ENCODE data around the gene PERM1. TPM values are rescaled to one million over a fixed set of nuclear protein-coding genes. Genes with fewer than 3 reads are reported as not detected.

Gene PERM1
- total RNA-seq, 1 experiment from 2014 or later, result not detected

DNA sequence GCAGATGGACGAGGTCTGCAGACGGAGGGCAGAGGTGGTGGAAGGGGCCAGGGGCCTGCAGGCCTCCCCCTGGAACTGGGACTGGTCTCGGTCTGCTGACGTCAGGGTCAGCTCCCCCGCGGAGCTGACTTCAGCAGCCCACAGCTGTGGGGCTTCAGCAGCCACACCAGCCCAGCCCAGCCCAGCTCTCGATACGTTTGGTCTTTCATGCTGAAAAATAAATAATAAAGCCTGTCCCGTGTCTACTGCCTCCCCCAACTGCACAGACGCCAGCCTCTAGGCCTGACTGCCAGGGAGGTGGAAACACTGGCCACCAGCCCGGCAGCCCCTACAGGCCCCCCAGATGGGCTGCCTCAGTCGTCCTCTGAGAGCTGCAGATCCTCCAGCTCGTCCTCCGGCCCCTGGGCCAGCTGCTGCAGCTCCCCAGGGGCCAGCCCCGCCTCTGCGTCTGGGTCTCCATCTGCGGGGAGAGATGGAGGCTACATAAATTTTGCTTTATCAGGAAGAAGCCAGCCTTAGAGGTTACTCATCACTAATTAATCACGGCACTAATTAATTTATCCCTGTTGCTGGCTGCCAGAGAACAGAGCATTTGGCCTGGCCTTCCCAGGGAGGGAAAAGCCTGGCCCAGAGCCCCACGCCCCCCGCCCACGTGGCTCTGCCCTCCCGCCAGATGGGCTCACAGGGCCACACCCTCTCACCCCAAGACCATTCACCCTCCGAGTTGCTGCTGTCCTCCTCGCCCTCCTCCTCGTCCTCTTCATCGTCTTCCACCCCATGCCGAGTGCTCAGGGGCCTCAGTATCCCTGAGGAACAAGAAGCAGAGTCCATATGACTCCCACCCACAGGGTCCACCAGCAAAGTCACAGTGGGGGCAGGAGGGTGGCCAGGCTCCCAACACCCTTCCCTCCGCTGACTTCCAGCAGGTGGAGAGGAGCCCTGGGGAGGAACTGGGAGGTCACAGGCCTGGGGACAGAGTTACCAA lies 37.3 kb downstream of the PERM1 start:
- intact Hi-C loops (cut with micrococcal nuclease; ENCODE audit: unreplicated experiment), result no loop called here
- TSS peak; percentile 71 for BruUV-seq (replicated peaks)
- Mint-ChIP-seq H3K4me3 (ENCODE audit: low read depth, unreplicated experiment) (no peak overlapping the region), H3K36me3 (ENCODE audit: insufficient read depth, unreplicated experiment) (peaks cover 28% of the 10 kb centered on the region), H3K4me1 (ENCODE audit: low read depth, unreplicated experiment) (no peaks in the 10 kb centered on the region), H3K9me3 (ENCODE audit: low read depth, unreplicated experiment) (no peaks in the 10 kb centered on the region), H3K27ac (ENCODE audit: unreplicated experiment) (no peak overlapping the region), H3K27me3 (ENCODE audit: unreplicated experiment) (peaks cover 9% of the 10 kb centered on the region)
- TF ChIP-seq, protein P1, sequence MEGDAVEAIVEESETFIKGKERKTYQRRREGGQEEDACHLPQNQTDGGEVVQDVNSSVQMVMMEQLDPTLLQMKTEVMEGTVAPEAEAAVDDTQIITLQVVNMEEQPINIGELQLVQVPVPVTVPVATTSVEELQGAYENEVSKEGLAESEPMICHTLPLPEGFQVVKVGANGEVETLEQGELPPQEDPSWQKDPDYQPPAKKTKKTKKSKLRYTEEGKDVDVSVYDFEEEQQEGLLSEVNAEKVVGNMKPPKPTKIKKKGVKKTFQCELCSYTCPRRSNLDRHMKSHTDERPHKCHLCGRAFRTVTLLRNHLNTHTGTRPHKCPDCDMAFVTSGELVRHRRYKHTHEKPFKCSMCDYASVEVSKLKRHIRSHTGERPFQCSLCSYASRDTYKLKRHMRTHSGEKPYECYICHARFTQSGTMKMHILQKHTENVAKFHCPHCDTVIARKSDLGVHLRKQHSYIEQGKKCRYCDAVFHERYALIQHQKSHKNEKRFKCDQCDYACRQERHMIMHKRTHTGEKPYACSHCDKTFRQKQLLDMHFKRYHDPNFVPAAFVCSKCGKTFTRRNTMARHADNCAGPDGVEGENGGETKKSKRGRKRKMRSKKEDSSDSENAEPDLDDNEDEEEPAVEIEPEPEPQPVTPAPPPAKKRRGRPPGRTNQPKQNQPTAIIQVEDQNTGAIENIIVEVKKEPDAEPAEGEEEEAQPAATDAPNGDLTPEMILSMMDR (IDR thresholded peaks at IDR 0.05; ENCODE audit: unreplicated experiment), result no peak
- no peak for DNase-seq
- CTCF ChIA-PET, result no interaction called here

DNA sequence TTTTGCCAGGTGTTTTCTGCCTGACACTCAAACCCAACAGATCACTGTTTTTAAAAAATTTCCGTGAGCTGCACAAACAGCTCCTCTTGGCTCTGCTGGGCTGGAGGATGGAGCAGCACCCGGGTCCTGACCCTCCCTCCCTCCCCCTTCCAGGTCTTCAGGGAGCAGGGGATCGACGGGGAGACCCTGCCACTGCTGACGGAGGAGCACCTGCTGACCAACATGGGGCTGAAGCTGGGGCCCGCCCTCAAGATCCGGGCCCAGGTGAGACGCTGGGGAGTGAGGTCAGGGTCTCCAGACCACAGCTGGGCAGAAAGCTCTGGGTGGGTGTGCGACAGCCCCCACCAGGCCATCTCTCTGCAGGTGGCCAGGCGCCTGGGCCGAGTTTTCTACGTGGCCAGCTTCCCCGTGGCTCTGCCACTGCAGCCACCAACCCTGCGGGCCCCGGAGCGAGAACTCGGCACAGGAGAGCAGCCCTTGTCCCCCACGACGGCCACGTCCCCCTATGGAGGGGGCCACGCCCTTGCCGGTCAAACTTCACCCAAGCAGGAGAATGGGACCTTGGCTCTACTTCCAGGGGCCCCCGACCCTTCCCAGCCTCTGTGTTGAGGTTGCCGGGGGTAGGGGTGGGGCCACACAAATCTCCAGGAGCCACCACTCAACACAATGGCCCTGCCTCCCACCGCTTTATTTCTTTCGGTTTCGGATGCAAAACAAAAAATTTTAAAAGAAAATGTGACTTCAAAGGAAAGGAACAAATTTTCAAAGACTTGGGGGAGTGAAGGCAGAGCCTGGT lies 38.1 kb downstream of the PERM1 start:
- CTCF ChIA-PET, result no interaction called here
- H3K36me3 Mint-ChIP-seq (ENCODE audit: insufficient read depth, unreplicated experiment), result peaks cover 23% of the 10 kb centered on the region
- TF ChIP-seq, protein P1 (IDR thresholded peaks at IDR 0.05; ENCODE audit: unreplicated experiment), result no peak
- no TSS peak for BruUV-seq (replicated peaks)
- H3K4me3 Mint-ChIP-seq (ENCODE audit: low read depth, unreplicated experiment), result no peak overlapping the region
- intact Hi-C loops (cut with micrococcal nuclease; ENCODE audit: unreplicated experiment), result no loop called here
- peaks cover 2% of the 10 kb centered on the region for H3K4me1 Mint-ChIP-seq (ENCODE audit: low read depth, unreplicated experiment)
- H3K27me3 Mint-ChIP-seq (ENCODE audit: unreplicated experiment), result peaks cover 9% of the 10 kb centered on the region
- no peaks in the 10 kb centered on the region for H3K9me3 Mint-ChIP-seq (ENCODE audit: low read depth, unreplicated experiment)
- H3K27ac Mint-ChIP-seq (ENCODE audit: unreplicated experiment), result no peak overlapping the region
- no peak for DNase-seq

DNA sequence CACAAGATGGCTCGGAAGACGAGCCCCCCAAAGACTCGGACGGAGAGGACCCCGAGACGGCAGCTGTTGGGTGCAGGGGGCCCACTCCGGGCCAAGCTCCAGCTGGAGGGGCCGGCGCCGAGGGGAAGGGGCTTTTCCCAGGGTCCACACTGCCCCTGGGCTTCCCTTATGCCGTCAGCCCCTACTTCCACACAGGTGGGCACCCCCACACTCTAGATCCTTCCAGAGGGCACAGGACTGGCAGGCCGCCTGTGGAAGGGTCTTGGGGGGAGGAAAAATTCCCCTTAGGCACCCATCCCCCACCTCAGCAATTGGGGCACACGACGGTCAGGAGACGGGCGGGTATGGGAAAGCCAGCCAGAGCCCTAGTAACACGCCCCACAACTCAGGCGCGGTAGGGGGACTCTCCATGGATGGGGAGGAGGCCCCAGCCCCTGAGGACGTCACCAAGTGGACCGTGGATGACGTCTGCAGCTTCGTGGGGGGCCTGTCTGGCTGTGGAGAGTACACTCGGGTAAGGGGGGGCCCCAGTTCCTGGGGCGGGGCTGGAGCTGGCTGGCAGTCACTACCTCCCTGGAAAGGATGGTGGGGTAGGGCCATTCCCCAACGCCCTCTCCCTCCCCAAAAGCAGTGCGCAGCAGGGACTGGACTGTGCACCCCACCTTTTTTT lies 38.9 kb downstream of the PERM1 start:
- no peak for DNase-seq
- intact Hi-C loops (cut with micrococcal nuclease; ENCODE audit: unreplicated experiment), result no loop called here
- peaks cover 9% of the 10 kb centered on the region for H3K4me1 Mint-ChIP-seq (ENCODE audit: low read depth, unreplicated experiment)
- H3K9me3 Mint-ChIP-seq (ENCODE audit: low read depth, unreplicated experiment), result no peaks in the 10 kb centered on the region
- TF ChIP-seq, protein P1 (IDR thresholded peaks at IDR 0.05; ENCODE audit: unreplicated experiment), result no peak
- CTCF ChIA-PET, result no interaction called here
- peaks cover 9% of the 10 kb centered on the region for H3K27me3 Mint-ChIP-seq (ENCODE audit: unreplicated experiment)
- no peak overlapping the region for H3K27ac Mint-ChIP-seq (ENCODE audit: unreplicated experiment)
- BruUV-seq (replicated peaks), result no TSS peak
- no peak overlapping the region for H3K4me3 Mint-ChIP-seq (ENCODE audit: low read depth, unreplicated experiment)
- H3K36me3 Mint-ChIP-seq (ENCODE audit: insufficient read depth, unreplicated experiment), result peaks cover 21% of the 10 kb centered on the region

DNA sequence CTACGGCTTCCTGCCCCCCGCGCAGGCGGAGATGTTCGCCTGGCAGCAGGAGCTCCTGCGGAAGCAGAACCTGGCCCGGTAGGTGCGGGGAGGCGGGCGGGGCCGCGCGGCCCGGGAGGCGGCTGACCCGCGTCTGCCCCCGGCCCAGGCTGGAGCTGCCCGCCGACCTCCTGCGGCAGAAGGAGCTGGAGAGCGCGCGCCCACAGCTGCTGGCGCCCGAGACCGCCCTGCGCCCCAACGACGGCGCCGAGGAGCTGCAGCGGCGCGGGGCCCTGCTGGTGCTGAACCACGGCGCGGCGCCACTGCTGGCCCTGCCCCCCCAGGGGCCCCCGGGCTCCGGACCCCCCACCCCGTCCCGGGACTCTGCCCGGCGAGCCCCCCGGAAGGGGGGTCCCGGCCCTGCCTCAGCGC lies 39.5 kb downstream of the PERM1 start:
- Mint-ChIP-seq H3K9me3 (ENCODE audit: low read depth, unreplicated experiment) (no peaks in the 10 kb centered on the region), H3K4me1 (ENCODE audit: low read depth, unreplicated experiment) (peaks cover 13% of the 10 kb centered on the region), H3K27me3 (ENCODE audit: unreplicated experiment) (peaks cover 9% of the 10 kb centered on the region), H3K36me3 (ENCODE audit: insufficient read depth, unreplicated experiment) (peaks cover 21% of the 10 kb centered on the region), H3K4me3 (ENCODE audit: low read depth, unreplicated experiment) (no peak overlapping the region), H3K27ac (ENCODE audit: unreplicated experiment) (no peak overlapping the region)
- BruUV-seq (replicated peaks), result no TSS peak
- intact Hi-C loops (cut with micrococcal nuclease; ENCODE audit: unreplicated experiment), result no loop called here
- no peak for DNase-seq
- CTCF ChIA-PET, result no interaction called here
- TF ChIP-seq, protein P1 (IDR thresholded peaks at IDR 0.05; ENCODE audit: unreplicated experiment), result no peak

Data from Calu3 (cell line).